ENCODE results near the gene IQSEC1.
"Not testable (repeated sequence)": the region's sequence is repeated elsewhere in the genome, so short reads cannot be mapped to it uniquely, and the experiment has no call there.

The IQSEC1 gene

GRCh38 chr3:12897381-12898289 is 175.6 kb downstream of the IQSEC1 start:
- DNase-seq (ENCODE audit: low read depth in 2 of 3, low spot score in 2 of 3): no peak

GRCh38 chr3:12896063-12896985 is 176.9 kb downstream of the IQSEC1 start:
- no peak for DNase-seq (ENCODE audit: low read depth in 2 of 3, low spot score in 2 of 3)

- DNase-seq (ENCODE audit: low read depth in 2 of 3, low spot score in 2 of 3): no peak
Measured at GRCh38 chr3:12895391-12896062, 177.7 kb downstream of the IQSEC1 start.

- DNase-seq (ENCODE audit: low read depth in 2 of 3, low spot score in 2 of 3): no peak
Measured at GRCh38 chr3:12894629-12895028, 178.6 kb downstream of the IQSEC1 start.

GRCh38 chr3:12893852-12894251 is 179.4 kb downstream of the IQSEC1 start:
- DNase-seq (ENCODE audit: low read depth in 2 of 3, low spot score in 2 of 3): no peak

- DNase-seq (ENCODE audit: low read depth in 2 of 3, low spot score in 2 of 3): no peak
Measured at GRCh38 chr3:12893247-12893646, 180.0 kb downstream of the IQSEC1 start.

GRCh38 chr3:12892840-12893189 is 180.4 kb downstream of the IQSEC1 start:
- DNase-seq (ENCODE audit: low read depth in 2 of 3, low spot score in 2 of 3): no peak

GRCh38 chr3:12891985-12892839 is 181.0 kb downstream of the IQSEC1 start:
- no peak for DNase-seq (ENCODE audit: low read depth in 2 of 3, low spot score in 2 of 3)

GRCh38 chr3:12891391-12891984 is 181.7 kb downstream of the IQSEC1 start:
- DNase-seq (ENCODE audit: low read depth in 2 of 3, low spot score in 2 of 3): no peak

- no peak for DNase-seq (ENCODE audit: low read depth in 2 of 3, low spot score in 2 of 3)
Measured at GRCh38 chr3:12890610-12891390, 182.4 kb downstream of the IQSEC1 start.

GRCh38 chr3:12886736-12887135 is 186.5 kb downstream of the IQSEC1 start:
- no peak for DNase-seq (ENCODE audit: low read depth in 2 of 3, low spot score in 2 of 3)

GRCh38 chr3:12886106-12886679 is 187.0 kb downstream of the IQSEC1 start:
- no peak for DNase-seq (ENCODE audit: low read depth in 2 of 3, low spot score in 2 of 3)

- no peak for DNase-seq (ENCODE audit: low read depth in 2 of 3, low spot score in 2 of 3)
Measured at GRCh38 chr3:12885583-12885930, 187.7 kb downstream of the IQSEC1 start.

- no peak for DNase-seq (ENCODE audit: low read depth in 2 of 3, low spot score in 2 of 3)
Measured at GRCh38 chr3:12884790-12885582, 188.2 kb downstream of the IQSEC1 start.

GRCh38 chr3:12884186-12884680 is 189.0 kb downstream of the IQSEC1 start:
- DNase-seq (ENCODE audit: low read depth in 2 of 3, low spot score in 2 of 3): no peak

GRCh38 chr3:12882336-12883310 is 190.6 kb downstream of the IQSEC1 start:
- DNase-seq (ENCODE audit: low read depth in 2 of 3, low spot score in 2 of 3): no peak

- not testable (repeated sequence) for DNase-seq (ENCODE audit: low read depth in 2 of 3, low spot score in 2 of 3)
Measured at GRCh38 chr3:12881858-12882257, 191.4 kb downstream of the IQSEC1 start.

Data from activated CD8-positive, alpha-beta memory T cell treated with anti-CD3 and anti-CD28 coated beads for 48 hours (primary cell).